ENCODE data around the gene TSPAN4. TPM values are rescaled to one million over a fixed set of nuclear protein-coding genes. Genes with fewer than 3 reads are reported as not detected.

TSPAN4 gene
- total RNA-seq, 3 donors from 2014 or later (not counting 1 experiment from before 2014, with no cell fraction given), result 11.2 to 18.6 (median 14.6) TPM

DNA sequence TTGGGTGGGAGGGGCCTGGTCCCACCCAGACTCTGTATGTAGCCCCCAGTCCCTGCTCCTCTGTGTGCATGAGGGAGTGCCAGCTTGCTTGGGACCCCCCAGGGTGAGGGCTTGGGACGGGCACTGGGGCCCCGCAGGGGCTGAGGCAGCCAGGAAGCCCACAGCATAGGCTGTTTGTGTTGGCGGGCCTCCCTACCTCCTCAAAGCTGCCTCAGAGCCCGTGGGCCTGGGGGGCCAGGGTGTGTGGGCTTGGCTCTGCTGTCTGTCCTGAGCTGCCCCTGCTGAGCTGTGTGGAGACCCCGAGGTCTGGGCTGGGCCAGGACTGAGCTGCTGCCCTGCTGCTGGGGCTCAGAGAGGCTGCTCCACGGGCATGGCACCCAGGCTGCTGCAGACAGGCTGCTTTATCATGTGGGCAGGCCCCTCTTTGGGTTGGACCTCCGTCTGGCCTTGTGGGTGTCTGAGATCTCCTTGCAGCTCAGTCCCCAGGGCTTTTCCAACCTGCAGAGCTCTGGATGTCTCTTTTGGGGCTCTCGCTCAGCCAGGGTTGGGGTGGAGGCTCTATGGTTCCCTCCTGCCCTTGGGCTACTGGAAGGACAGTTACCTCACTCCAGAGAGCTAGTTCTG lies 3.3 kb downstream of the TSPAN4 start:
- Histone ChIP-seq H3K36me3 (ENCODE audit: control insufficient read depth, insufficient read depth, low read length) (no peaks in the 10 kb centered on the region), H3K4me3 (ENCODE audit: low read length) (no peak overlapping the region), H3K4me1 (ENCODE audit: control insufficient read depth, insufficient read depth, low read length) (peaks cover 52% of the 10 kb centered on the region), H3K27ac (ENCODE audit: low read length) (no peak overlapping the region), H3K27me3 (ENCODE audit: control insufficient read depth, insufficient read depth, low read length) (peaks cover 6% of the 10 kb centered on the region), H3K9me3 (ENCODE audit: control insufficient read depth, insufficient read depth, low read length) (no peaks in the 10 kb centered on the region)
- H3K27me3 Mint-ChIP-seq (ENCODE audit: low read depth in 2 of 2), result no peaks in the 10 kb centered on the region
- H3K4me1 Mint-ChIP-seq, result peaks cover 0 to 34% of the 10 kb centered on the region in 2 donors
- no peaks in the 10 kb centered on the region for H3K36me3 Mint-ChIP-seq
- intact Hi-C loops (cut with micrococcal nuclease), result loop anchor here (10.0 kb wide), 1 partner anchor 69 kb away; the partner anchor contains the start of gene CHID1
- no peak overlapping the region for H3K4me3 Mint-ChIP-seq
- DNase-seq (no peak), ATAC-seq (no peak)
- TF ChIP-seq CTCF (IDR thresholded peaks at IDR 0.05), result no peak
- no peaks in the 10 kb centered on the region for H3K9me3 Mint-ChIP-seq
- WGBS (ENCODE audit: insufficient coverage), result 61% methylated on average over 8 of the region's 8 CpGs
- H3K27ac Mint-ChIP-seq, result no peak overlapping the region

DNA sequence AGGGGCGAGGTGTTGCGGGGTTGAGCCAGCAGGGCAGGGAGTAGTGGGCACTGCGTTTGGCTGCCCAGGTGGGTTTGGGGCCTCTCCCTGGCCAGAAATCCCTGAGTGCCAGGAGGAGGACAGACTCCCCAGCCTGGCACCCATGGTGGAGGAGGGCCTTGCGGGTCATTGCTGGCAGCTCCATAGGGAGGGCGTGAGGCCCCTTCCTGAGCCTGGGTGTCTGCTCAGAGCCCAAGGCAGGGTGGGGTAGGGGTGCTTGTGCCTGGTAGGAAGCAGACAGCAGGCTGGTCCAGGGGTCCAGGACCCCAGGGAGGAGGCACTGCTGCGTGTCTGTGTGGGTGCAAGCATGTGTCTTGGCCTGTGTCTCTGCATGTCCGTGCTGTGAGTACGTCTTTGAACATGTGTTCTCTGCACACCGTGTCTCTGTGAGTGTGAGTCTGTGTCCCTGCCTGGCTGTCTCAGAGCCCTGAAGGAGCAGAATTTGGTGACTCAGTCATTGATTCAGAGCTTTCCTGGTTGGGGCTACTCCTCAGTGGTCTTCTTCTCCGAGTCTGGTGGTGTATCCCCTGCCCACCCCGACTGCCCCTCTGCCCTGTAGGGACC lies 3.9 kb downstream of the TSPAN4 start:
- no peak overlapping the region for H3K27ac Mint-ChIP-seq
- Histone ChIP-seq H3K4me1 (ENCODE audit: control insufficient read depth, insufficient read depth, low read length) (peaks cover 45% of the 10 kb centered on the region), H3K27me3 (ENCODE audit: control insufficient read depth, insufficient read depth, low read length) (peaks cover 6% of the 10 kb centered on the region), H3K9me3 (ENCODE audit: control insufficient read depth, insufficient read depth, low read length) (no peaks in the 10 kb centered on the region), H3K27ac (ENCODE audit: low read length) (no peak overlapping the region), H3K36me3 (ENCODE audit: control insufficient read depth, insufficient read depth, low read length) (no peaks in the 10 kb centered on the region), H3K4me3 (ENCODE audit: low read length) (no peak overlapping the region)
- ATAC-seq (no peak), DNase-seq (no peak)
- H3K36me3 Mint-ChIP-seq, result no peaks in the 10 kb centered on the region
- H3K9me3 Mint-ChIP-seq, result no peaks in the 10 kb centered on the region
- H3K4me1 Mint-ChIP-seq, result peaks cover 0 to 29% of the 10 kb centered on the region in 2 donors
- no peak overlapping the region for H3K4me3 Mint-ChIP-seq
- no peaks in the 10 kb centered on the region for H3K27me3 Mint-ChIP-seq (ENCODE audit: low read depth in 2 of 2)
- 84% methylated on average over 11 of the region's 11 CpGs for WGBS (ENCODE audit: insufficient coverage)
- no peak for TF ChIP-seq CTCF (IDR thresholded peaks at IDR 0.05)
- intact Hi-C loops (cut with micrococcal nuclease), result loop anchor here (10.0 kb wide), 1 partner anchor 68 kb away; the partner anchor contains the start of gene CHID1

DNA sequence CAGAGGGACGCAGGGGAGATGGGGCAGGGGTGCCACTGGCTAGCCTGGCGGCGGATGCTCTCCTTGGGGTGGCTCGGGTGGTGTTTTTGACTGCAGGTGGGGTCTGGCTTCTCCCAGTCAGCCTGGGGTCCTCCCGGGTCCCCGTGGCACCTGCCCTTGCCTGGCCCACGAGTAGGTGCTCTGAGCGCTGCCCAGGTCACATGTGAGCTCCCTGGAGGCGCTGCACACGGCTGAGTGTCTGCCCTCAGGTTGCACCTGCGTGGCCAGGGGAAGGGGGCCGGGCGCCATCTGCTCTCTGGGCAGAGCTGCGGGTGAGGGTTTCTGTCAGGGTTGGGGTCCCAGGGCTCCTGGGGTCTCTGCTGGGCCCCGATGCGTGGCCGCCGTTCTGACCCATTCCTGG lies 5.2 kb downstream of the TSPAN4 start:
- H3K4me3 Mint-ChIP-seq, result no peak overlapping the region
- Histone ChIP-seq H3K9me3 (ENCODE audit: control insufficient read depth, insufficient read depth, low read length) (no peaks in the 10 kb centered on the region), H3K36me3 (ENCODE audit: control insufficient read depth, insufficient read depth, low read length) (no peaks in the 10 kb centered on the region), H3K4me3 (ENCODE audit: low read length) (no peak overlapping the region), H3K27ac (ENCODE audit: low read length) (no peak overlapping the region), H3K27me3 (ENCODE audit: control insufficient read depth, insufficient read depth, low read length) (peaks cover 6% of the 10 kb centered on the region), H3K4me1 (ENCODE audit: control insufficient read depth, insufficient read depth, low read length) (peaks cover 41% of the 10 kb centered on the region)
- DNase-seq (no peak), ATAC-seq (no peak)
- H3K9me3 Mint-ChIP-seq, result no peaks in the 10 kb centered on the region
- no peak for TF ChIP-seq CTCF (IDR thresholded peaks at IDR 0.05)
- H3K4me1 Mint-ChIP-seq, result peaks cover 0 to 29% of the 10 kb centered on the region in 2 donors
- no peak overlapping the region for H3K27ac Mint-ChIP-seq
- H3K36me3 Mint-ChIP-seq, result no peaks in the 10 kb centered on the region
- intact Hi-C loops (cut with micrococcal nuclease), result loop anchor here (1.0 to 10.0 kb wide), 2 partner anchors 67 to 203 kb away; partner anchors contain the start of gene CHID1
- 66% methylated on average over 17 of the region's 18 CpGs for WGBS (ENCODE audit: insufficient coverage)
- H3K27me3 Mint-ChIP-seq (ENCODE audit: low read depth in 2 of 2), result no peaks in the 10 kb centered on the region
